ENCODE results near the gene FLT3.
"Not testable (repeated sequence)": the region's sequence is repeated elsewhere in the genome, so short reads cannot be mapped to it uniquely, and the experiment has no call there.

FLT3 gene

DNA sequence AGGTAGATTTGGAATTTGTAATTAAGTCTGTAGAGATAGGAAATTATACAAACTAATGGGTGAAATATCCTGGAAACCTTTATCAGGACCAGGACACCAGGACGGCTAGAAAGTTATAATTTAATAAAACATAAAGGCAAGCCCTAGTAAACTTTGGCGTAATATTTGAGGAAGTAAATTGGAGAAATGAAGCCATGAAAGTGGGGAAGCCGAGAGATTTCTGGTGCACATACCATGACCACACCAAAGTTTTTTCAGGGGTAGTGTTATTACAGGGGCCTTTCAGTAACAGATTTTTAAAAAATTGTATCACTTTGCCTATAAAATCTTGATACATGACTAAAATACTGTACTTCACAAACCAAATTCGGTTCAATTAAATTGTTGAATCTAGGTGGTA is 57.2 kb downstream of the FLT3 start:
- DNase-seq = no peak

GRCh38 chr13:28041501-28041900 is 58.9 kb downstream of the FLT3 start:
- DNase-seq = no peak

DNA sequence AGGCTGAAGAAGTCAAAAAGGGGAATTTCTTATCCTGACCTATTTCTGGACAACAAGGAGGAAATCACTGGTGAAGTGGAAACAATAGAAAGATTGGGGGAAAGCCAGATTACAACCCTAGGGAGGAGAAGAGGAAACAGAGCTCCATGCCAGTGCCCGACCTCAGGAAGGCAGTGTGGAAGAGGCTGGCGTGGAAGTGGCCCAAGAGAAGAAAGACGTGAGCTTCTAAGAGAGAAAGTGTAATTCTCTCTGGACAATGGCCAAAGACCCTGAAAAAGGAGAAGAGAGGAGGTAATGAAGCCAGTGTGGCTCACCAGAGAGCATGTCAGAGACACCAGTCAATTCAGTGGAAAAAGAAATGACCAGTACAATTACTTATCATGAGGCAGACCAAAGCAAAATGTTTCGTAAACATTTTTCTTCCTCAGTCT is 59.3 kb downstream of the FLT3 start:
- DNase-seq = no peak

DNA sequence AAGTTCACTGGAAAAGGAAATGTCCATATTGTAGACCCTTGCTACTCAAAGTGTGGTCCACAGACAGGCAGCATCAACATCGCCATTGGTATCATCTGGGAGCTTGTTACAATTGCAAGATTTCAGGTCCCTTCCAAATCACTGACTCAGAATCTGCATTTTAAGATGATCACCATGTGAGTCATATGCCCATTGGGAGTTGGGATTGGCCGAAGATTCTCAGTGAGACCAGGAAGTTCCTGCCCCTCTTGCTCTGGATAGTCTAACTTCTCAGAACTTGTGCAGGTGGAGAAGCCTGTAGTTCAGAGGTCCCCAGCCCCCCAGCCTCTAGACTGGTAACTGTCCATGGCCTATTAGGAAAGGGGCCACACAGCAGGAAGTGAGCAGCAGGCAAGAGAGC is 63.0 kb downstream of the FLT3 start:
- peak; percentile 23 for DNase-seq

- no peak for DNase-seq
These were observed 65.1 kb downstream of the FLT3 start for GRCh38 chr13:28035146-28035782.

GRCh38 chr13:28033894-28034655 is 66.3 kb downstream of the FLT3 start:
- no peak for DNase-seq

DNA sequence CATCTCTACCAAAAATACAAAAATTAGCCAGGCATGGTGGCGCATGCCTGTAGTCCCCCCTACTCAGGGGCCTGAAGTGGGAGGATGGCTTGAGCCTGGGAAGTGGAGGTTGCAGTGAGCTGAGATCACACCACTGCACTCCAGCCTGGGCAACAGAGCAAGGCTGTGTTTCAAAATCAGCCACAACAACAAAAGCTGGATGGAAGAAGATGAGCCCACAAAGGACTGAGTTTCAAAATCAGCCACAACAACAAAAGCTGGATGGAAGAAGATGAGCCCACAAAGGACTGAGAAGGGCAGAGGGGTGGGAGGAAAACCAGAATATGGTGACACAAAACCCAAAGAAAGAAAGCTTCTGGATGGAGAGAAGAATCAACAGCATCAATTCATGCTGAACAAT is 67.9 kb downstream of the FLT3 start:
- not testable (repeated sequence) for DNase-seq

DNA sequence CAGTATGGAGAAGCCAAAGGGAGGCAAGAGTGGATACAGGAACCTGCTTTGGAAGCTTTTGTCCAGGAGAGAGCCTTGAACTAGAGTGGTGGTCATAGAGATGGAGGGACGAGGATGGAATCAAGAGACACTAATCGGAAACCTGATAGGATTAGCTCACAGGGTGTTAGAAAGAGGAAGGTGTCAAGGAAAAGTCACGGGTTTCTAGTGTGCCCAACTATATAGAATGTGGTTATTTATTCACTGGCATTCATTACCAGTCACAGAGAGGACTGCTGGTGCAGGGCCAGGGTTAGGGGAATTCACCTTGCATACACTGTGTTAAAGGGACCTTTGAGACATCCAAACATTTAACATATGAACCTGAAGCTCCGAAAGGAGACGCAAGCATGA is 68.5 kb downstream of the FLT3 start:
- DNase-seq = no peak

- no peak for DNase-seq
These were observed 69.0 kb downstream of the FLT3 start for GRCh38 chr13:28031220-28031895.

DNA sequence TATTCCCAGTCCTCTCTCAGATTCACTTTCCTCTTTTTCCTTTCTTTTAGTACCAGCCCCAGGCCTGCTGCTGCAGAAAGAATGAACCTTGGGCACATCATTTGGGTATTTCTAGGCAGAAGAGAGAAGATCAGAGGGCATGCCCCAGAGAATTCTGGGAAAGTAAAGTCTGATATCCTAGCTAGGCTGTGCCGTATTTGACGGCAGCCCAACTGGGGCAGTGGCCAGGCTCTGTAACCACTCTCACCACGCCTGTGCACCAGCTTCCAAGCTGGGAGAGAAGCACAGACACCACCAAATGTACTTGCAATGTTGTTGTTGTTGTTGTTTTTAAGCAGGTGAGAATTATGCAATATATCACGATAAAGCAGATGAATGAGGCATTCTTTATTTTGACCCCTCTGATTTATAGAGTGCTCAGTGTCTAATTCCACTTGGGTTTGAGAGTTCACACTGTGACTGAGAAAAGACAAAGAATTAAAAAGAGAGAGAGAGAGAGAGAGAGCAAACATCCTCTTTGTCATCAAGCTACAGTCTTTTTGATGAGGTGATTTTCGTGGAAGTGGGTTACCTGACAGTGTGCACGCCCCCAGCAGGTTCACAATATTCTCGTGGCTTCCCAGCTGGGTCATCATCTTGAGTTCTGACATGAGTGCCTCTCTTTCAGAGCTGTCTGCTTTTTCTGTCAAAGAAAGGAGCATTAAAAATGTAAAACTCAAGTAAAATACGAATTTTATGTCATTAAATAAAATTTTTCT is 72.6 kb downstream of the FLT3 start:
- no peak for DNase-seq

- DNase-seq = no peak
These were observed 73.3 kb downstream of the FLT3 start for GRCh38 chr13:28027071-28027470.

- DNase-seq = no peak
These were observed 73.9 kb downstream of the FLT3 start for GRCh38 chr13:28026508-28026907.

DNA sequence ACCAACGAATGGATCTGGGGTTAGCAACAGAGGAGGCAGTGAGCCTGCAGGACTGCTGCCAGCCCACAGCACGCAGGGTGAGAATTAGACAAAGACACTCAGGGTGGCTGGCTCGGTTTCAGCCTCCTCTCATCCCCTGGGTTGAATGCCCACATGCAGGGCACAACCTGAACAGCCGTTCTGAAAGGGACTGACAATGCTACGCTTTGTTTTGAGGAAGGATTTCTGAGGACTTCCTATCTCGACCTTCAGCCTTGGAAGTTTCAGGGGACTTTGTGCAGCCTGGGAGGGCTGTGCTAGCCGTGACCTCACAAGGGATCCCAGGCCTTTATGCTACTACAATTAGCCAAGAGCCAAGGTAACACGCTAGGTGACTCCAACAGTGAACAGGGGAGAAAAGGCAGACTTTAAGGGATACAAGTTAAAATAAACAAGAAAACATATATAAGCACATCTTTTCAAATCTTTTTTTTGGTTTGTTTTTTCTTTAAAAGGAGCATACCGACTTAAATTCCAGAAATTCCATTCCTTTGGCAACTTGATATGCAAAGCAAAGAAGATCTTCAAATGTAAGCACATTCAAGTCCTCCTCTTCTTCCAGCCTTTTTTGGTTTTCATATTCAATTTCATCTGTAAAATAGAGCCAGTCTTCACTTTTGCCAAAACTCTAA is 77.4 kb downstream of the FLT3 start:
- no peak for DNase-seq

GRCh38 chr13:28014301-28014700 is 86.1 kb downstream of the FLT3 start:
- DNase-seq = no peak

DNA sequence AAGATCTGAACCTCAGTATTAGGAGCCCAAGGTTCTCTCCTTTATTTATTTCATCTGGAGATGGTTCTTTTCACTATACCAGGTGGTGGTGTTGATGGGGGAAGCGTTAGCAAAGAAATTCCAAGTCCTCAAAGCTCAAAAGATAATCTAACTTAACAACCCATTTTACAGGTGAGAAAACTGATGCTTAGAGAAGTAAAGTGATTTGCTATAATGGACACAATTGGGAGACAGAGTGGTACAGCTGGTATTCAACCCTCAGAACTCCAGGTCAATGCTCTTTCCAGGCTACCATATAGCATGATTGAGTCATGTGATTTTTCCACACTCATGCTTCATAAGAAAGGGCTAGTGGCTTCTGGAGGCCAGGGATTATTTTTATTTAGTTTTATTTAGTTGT is 86.9 kb downstream of the FLT3 start:
- no peak for DNase-seq

DNA sequence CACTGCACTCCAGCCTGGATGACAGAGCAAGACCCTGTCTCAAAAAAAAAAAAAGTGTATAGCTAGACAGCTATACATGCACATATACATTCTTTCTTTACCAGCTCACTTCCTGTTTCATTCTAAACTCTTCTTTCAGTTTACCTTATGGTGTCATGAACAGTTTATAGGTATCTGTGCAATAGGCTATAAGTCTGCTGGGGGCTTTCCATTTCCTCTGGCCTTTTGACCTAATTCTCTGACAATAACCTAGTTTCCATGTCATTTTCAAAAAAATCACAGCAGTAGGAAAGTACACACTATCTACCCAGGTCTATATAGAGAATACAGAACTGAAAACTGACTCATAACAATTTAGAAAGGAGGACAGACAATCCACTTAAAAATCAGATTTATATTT is 87.5 kb downstream of the FLT3 start:
- DNase-seq = no peak

GRCh38 chr13:28012383-28012782 is 88.0 kb downstream of the FLT3 start:
- no peak for DNase-seq

DNA sequence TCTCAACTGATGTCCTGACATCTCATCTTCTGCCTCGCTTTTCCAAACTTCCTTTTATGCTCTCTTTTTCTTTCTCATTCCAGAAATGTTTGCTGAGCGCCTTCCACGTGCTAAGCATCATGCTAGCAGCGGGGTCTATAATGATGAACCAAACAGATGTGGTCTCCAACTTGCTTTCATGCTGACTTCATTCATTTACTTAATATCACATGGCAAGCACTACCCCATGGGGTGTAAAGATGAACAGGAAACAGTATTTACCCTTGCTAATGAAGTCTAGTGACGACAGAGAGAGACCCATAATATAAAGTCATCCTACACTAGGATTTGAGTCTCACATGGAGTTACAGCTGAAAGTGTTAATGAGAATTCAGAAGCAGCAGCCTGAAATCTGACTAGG is 90.3 kb downstream of the FLT3 start:
- no peak for DNase-seq

DNA sequence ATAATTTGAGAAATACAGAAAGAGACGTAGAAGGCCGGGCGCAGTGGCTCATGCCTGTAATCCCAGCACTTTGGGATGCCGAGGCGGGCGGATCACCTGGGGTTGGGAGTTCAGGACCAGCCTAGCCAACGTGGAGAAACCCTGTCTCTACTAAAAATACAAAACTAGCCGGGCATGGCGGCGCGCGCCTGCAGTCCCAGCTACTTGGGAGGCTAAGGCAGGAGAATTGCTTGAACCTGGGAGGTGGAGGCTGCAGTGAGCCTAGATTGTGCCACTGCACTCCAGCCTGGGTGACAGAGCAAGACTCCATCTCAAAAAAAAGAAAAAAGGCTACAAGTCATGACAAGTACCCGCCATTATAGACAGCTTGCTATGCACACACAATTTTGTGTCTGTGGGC is 95.4 kb downstream of the FLT3 start:
- DNase-seq = not testable (repeated sequence)

DNA sequence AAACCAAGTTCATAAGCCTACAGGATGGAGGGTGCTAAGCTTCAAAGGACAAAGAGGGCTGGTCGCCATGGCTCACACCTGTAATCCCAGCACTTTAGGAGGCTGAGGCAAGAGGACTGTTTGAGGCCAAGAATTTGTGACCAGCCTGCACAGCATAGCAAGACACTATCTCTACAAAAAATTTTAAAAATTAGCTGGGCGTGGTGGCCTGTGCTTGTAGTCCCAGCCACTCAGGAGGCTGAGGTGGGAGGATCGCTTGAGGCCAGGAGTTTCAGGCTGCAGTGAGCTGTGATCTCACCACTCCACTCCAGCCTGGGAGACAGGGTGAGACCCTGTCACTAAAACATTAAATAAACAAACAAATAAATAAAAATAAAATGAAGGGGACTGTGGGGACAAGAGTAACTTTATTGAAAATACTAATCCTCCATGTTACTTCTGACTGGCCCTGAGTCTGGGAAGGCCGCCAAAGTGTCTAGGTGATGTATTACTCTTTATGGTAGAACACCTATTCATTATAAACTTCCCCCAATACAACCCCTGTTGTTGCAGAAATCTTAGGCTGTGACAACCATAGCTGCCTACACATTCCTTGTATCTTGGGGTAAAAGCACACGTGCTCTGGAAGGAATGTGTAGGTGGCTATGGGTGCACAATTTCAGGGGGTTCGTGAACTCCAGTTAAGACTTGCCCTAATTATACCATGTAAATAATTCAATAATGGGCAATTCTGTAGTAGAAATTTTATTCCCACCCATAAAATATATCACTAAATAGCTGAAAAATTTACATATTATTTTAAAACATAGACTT is 97.3 kb downstream of the FLT3 start:
- no peak for DNase-seq

GRCh38 chr13:28001837-28002473 is 98.4 kb downstream of the FLT3 start:
- DNase-seq = no peak
